ENCODE measurements around the gene CRABP2.
A peak's percentile ranks its signal among the peaks of the same experiment; 100 is the strongest.

Gene CRABP2

DNA sequence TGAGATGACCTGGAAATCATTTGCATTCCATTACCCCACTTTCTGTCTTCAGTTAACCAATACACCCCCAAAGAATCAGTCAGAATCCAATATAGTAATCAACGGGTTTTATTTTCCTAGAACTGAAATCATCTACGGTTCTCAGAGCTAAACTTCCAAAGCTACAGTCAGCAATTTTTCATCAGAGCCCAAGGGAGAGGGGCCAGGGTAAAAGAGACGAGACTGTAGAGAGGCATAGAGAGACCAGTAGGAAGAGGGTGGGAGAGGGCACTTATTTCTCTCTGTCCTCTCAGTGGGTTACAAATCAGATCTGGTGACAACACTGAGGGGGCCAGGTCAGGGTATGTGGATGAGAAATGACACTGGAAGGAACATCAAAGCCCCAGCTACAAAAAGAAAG, 36.6 kb upstream of the CRABP2 start:
- no peak for DNase-seq (ENCODE audit: low spot score)

DNA sequence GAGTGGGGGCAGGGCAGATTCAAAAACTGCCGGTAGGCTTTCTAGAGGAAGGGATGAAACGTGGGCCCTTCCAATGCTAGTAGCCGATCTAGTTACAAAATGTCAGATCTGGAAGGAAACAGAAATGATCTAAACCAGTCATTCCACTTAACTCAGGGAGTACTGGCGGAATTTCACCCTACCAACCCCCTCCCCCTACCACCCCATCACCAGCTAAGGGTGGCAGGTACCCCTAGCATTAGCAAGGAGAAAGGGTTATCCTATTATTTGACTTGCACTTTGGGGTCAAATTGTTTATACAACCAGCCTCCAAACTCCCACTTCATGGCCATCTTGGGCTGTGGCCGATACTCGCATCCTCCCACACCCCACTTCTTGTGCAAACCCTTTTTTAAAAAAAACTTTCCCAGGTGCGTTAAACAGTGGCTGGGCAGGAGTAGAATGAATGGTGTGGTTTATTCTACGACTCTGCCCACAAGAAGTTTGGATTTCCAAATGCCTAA, 36.1 kb upstream of the CRABP2 start:
- no peak for DNase-seq (ENCODE audit: low spot score)

GRCh38 chr1:156740741-156741480, 35.5 kb upstream of the CRABP2 start, which contains the start of gene MRPL24:
TSS of gene MRPL24 (minus strand) at chr1:156741088. CDS start at chr1:156738704, 2,384 bp downstream.
- DNase-seq (ENCODE audit: low spot score) = peak; percentile 100

- no peak for DNase-seq (ENCODE audit: low spot score)
Observed at GRCh38 chr1:156740237-156740740, 34.9 kb upstream of the CRABP2 start.

DNA sequence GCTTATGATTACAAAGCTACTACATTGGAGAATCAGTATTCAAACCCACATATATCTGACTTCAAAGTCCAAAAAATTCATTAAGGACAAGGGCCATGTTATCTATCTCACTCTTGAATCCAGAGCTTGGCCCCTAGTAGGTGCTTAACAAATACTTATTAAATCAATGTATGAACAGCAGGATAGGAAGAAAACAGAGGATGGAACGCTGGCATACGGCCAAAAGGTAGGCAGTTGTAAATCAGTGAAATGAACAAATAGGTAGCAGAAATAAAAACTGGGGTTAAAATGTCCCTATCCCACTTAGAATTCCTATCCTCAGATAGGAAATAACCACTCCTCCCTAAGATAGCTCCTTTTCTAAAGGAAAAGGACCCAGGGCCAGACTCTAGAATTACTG, 33.5 kb upstream of the CRABP2 start:
- no peak for DNase-seq (ENCODE audit: low spot score)

GRCh38 chr1:156738407-156738806, 33.0 kb upstream of the CRABP2 start:
- DNase-seq (ENCODE audit: low spot score) = no peak

- DNase-seq (ENCODE audit: low spot score) = no peak
Observed at GRCh38 chr1:156733989-156734584, 28.7 kb upstream of the CRABP2 start.

DNA sequence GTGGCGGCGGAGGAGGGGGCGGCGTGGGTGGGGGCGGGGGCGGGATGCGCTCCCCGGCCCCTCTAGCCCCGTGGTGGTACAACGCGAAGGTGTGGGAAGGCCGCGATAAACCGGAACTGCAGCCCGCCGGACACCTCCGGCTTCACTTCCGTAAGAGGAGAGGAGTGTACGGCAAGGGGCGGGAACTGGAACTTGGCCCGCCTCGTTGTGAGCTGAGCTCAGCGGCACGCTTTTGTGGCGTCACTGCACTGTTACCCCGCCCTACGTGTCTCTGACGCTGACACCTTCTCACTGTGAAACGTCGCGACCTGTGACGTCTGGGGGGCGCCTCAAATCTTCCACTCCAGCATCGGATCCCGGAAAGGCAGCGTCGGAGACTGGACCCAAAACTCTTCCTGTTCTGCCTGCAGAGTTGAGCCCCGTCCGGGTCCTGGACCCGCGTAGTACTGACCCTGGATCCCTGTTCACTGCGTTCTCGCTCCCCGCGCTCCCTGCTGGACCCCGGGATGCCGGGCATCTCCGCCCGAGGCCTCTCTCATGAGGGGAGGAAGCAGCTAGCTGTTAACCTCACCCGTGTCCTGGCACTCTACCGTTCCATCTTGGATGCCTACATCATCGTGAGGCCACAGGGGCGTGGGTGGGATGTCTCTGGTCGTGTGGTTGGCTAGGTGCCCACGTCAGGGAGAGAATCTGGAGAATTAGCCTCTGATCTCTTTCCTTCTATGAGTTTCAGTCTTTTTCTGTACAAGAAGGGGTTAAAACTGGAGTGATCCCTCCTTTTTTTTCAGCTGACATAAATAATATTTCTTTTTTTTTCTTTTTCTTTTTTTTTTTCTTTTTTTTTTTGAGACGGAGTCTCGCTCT, 23.4 kb upstream of the CRABP2 start, which contains the start of gene ISG20L2:
Gene ISG20L2 (minus strand): TSS at position 168 of the 864 bp plus-strand sequence. CDS start 1,114 bp downstream, outside the sequence.
- peak; percentile 94 for DNase-seq (ENCODE audit: low spot score)

DNA sequence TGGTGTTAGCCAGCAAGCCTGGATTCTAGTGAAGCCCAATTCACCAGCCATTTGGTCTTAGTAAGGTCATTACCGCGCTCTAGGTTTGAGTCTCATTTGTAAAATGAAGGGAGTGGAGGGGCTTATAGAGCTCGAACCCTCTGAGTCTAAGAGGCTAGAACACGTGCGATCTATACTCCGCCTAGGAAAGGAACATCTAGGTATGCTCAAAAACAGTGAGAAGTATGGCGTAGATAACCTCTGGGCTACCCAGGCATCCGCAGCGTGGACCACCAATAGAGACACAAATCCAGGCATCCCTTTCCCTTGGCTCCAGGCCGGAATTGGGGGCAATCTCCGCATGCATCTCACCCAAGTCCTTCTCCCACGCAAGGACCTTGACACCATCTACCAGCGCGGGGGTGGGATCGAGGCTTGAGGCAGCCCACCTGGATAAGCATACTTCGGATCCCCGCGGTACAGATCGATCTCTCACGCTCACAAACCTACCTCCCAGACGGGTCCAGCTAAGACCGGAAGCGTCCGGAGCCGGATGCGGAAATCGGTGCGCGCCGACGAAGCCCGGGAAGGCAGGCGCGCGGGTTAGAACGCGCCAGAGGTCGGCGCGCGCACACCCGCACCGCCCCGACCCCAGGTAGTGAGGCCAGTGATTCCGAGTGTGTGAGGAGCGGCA, 22.7 kb upstream of the CRABP2 start, which contains the start of gene METTL25B:
Gene METTL25B (plus strand): TSS at position 544 of the 673 bp plus-strand sequence. CDS start 636 bp downstream, outside the sequence.
- peak; percentile 82 for DNase-seq (ENCODE audit: low spot score)

DNA sequence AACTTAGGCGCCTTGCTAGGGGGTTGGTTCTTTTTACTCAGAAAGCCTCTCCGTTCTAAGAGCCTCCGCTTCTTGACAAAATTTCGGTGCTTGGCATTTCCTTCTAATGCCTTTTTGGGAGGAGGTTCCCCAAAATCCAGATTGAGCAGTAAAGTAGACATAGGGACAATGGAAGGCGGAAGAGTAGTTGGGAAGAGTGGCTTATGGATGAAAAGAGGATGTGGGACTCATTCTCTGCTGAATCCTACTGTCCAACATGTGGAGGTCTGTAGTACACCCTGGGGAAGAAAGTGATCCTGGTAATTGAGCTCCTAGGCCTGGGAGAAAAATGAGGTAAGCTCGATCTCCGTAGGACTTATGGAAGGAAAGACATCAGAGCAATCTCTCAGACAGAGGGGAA, 22.1 kb upstream of the CRABP2 start:
- DNase-seq (ENCODE audit: low spot score) = no peak

DNA sequence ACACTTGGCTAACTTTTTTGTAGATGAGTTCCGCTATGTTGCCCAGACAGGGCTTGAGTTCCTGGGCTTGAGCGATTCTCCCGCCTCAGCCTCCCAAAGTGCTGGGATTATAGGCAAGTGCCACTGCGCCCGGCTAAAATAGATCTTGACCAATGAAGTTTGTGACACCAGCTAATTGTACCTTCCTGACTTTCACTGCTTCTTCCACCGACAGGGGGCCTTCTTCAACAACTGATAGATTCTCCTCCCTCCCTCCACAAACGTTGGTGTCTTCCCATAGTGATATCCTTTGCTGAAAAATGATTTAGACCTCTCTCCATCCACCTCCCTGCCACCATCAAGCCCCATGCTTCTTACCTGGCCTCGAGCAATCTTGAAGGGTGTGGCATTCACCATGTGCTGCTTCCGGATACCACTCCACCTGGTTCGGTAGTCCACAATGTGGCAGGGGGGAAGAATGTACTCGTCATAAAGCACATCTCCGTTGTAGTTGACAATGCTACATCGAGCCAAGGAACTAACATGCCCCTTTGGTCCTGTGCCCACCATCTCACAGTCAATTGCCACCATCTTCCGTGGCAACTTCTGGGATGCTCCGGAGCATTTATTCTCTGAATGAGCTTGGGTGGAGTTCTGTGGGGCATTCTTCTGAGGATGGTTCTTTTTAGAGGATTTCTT, 21.3 kb upstream of the CRABP2 start:
- DNase-seq (ENCODE audit: low spot score) = no peak

GRCh38 chr1:156725683-156726280, 20.4 kb upstream of the CRABP2 start:
- DNase-seq (ENCODE audit: low spot score) = peak; percentile 80

GRCh38 chr1:156721535-156721934, 16.2 kb upstream of the CRABP2 start:
- no peak for DNase-seq (ENCODE audit: low spot score)

DNA sequence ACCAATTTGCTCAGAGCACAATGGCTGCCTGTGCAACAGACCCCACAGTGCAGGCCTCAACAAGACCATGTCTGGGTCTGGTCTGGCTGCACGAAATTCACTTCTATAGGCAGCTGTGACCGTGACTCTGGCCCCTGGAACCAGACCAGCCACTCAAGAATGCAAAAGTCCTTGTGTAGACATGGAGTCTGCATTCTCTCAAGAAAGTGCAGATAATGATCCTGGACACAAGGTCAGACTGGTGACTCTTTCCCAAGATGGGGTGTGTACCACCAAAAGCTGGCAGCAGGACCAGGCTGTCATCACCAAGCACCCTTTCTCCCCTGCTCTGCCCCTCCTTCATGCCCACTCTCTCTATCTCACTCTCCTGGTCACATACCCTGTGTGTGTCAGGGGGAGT, 15.7 kb upstream of the CRABP2 start:
- DNase-seq (ENCODE audit: low spot score) = no peak

- no peak for DNase-seq (ENCODE audit: low spot score)
Observed at GRCh38 chr1:156717351-156717750, 12.0 kb upstream of the CRABP2 start.

DNA sequence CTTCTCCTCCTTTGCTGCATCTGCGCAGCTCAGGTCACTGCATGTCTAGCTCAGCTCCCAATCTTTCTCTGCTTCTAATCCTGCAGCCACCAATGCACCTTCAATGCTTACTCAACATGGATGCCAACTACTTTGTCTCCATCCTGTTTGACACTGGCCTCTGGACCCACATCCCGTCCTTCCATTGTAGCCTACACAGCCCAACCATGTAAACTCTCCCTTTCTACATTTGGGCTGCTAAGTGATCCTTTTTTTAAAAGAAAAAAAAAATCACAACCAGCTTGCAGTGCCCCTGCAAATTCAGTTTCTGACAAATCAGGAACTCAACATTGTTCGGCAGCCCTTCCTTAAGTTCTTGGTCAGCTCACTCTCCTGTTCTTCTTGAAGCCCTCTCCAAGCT, 9.4 kb upstream of the CRABP2 start:
- DNase-seq (ENCODE audit: low spot score) = no peak

DNA sequence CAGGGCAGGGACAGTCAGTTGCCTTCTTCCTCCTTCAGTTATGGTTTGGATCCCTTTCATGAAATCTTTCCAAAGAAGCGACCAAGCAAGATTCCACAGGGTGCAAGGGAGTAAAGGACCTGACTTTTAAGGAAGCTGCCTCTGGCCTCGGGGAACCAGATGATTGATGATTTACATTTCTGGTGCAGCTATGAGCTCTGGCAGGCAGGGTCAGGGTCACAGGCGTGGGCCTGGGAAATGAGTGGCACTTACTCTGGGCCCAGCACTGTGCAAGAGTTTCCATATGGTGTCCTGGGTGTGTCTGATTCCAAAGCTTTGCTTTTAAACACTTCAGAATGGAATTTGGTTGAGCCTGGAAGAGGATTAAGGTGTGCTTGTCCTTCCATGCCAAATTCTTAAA, 7.2 kb upstream of the CRABP2 start:
- DNase-seq (ENCODE audit: low spot score) = no peak

DNA sequence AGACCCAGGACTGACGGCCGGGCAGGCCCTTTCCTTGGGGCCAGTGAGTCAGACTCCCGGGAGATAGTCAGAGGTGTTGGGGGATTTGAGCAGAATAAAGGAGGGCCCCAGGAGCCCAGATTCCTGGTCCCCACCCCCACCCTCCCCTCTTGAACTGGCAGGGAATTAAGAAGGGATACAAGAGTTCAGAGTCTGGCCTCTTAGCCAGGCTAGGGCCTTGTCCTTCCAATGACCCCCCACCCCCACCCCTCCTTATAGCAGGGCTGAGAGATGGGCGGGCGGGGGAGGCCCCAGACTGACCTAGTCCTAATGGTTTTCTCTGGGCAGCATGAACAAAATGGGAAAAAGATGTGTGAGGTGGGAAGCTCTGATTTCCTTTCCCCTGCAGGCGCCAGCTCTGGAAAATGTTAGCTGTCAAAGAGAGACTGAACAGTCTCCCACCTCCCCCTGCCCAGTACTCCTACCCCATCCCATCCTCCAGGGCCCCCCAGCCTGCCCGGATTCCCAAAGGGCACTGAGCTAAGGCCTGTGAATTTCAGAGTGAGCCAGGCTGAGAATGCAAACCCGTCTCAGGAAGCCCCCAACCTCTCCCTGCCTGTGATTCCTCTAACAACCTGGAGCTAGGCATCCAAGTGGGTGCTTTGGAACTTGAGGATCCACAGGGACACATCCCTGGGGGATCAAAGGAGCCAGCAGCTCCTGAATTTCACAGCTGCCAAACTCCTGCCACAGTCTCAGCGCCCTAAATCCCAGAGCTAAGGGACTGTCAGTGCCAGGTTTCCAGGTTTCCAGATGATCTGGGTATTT, 5.8 kb upstream of the CRABP2 start:
- no peak for DNase-seq (ENCODE audit: low spot score)

GRCh38 chr1:156709757-156710489, 4.5 kb upstream of the CRABP2 start:
- no peak for DNase-seq (ENCODE audit: low spot score)
